Measurements from ENCODE around the gene RNU4-1.
"Not testable (repeated sequence)": the region's sequence is repeated elsewhere in the genome, so short reads cannot be mapped to it uniquely, and the experiment has no call there.

GRCh38 chr12:120251364-120252070 lies 41.5 kb downstream of the RNU4-1 start:
- TF ChIP-seq CTCF (IDR thresholded peaks at IDR 0.05; ENCODE audit: insufficient read depth, low read length, poor library complexity, severe bottlenecking); EZH2phosphoT487 (conservative IDR thresholded peaks at IDR 0.05; ENCODE audit: low read length): not testable (repeated sequence)
